Right atrium auricular region (tissue), 2 donors: ENCODE results near the gene GLS. TPM values are rescaled to one million over a fixed set of nuclear protein-coding genes. Genes with fewer than 3 reads are reported as not detected.
"Not testable (repeated sequence)": the region's sequence is repeated elsewhere in the genome, so short reads cannot be mapped to it uniquely, and the experiment has no call there.

Experiments
- DNase-seq: peaks from one replicate; pipeline ENCODE4 v3.0.0-alpha.2; 2019; ENCODE audit warnings: low spot score
- H3K27ac ChIP-seq, 2 donors: fragments of 200-600 bp; sonication (generic); 1 replicate in 1 of 2; 2 replicates in 1 of 2; pipeline ENCODE4 v1.5.1; 2016 to 2019
- H3K27me3 ChIP-seq, 2 donors: fragments of 200-600 bp; sonication (generic); one replicate each; pipeline versions ENCODE4 v1.5.1 to v1.6.0; 2017 to 2019
- H3K36me3 ChIP-seq: fragments of 200-600 bp; sonication (generic); one replicate; pipeline ENCODE4 v1.5.1; 2016
- H3K4me1 ChIP-seq, 2 donors: fragments of 200-600 bp; sonication (generic); one replicate each; pipeline versions ENCODE4 v1.5.1 to v1.6.0; 2017 to 2019
- H3K4me3 ChIP-seq, 2 donors: fragments of 200-600 bp; sonication (generic); 1 replicate in 1 of 2; 2 replicates in 1 of 2; pipeline ENCODE4 v1.5.1; 2017 to 2019; ENCODE audit warnings: mild to moderate bottlenecking in 1 of 2, moderate library complexity in 1 of 2
- H3K9me3 ChIP-seq, 2 donors: fragments of 200-600 bp; sonication (generic); one replicate each; pipeline ENCODE4 v1.5.1; 2019
- total RNA-seq, 2 donors: library from RNA; depleted of rRNA; stranded (reverse); fragments of >200 nt; gene quantifications; one replicate each; pipeline ENCODE4 v1.1.0, GENCODE V29; 2016
- TF ChIP-seq, protein P1 (sequence below), 2 donors: fragments of 200-600 bp; sonication (generic); IDR thresholded peaks; one replicate each; pipeline ENCODE4 v1.5.1; 2019; ENCODE audit warnings: antibody characterized with exemption in 2 of 2

The GLS gene
- total RNA-seq, 2 donors from 2014 or later = 53.7 to 77.2 TPM

GRCh38 chr2:190849774-190850173, 30.8 kb upstream of the GLS start:
- H3K36me3 ChIP-seq = no peaks in the 10 kb centered on the region
- no peaks in the 10 kb centered on the region for H3K27me3 ChIP-seq
- H3K4me3 ChIP-seq = no peak overlapping the region
- TF ChIP-seq, protein P1, sequence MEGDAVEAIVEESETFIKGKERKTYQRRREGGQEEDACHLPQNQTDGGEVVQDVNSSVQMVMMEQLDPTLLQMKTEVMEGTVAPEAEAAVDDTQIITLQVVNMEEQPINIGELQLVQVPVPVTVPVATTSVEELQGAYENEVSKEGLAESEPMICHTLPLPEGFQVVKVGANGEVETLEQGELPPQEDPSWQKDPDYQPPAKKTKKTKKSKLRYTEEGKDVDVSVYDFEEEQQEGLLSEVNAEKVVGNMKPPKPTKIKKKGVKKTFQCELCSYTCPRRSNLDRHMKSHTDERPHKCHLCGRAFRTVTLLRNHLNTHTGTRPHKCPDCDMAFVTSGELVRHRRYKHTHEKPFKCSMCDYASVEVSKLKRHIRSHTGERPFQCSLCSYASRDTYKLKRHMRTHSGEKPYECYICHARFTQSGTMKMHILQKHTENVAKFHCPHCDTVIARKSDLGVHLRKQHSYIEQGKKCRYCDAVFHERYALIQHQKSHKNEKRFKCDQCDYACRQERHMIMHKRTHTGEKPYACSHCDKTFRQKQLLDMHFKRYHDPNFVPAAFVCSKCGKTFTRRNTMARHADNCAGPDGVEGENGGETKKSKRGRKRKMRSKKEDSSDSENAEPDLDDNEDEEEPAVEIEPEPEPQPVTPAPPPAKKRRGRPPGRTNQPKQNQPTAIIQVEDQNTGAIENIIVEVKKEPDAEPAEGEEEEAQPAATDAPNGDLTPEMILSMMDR (IDR thresholded peaks at IDR 0.05) = no peak
- no peak for DNase-seq
- H3K27ac ChIP-seq = no peak overlapping the region
- H3K4me1 ChIP-seq = peaks cover 0 to 11% of the 10 kb centered on the region in 2 donors
- H3K9me3 ChIP-seq = no peaks in the 10 kb centered on the region

GRCh38 chr2:190853022-190853421, 27.6 kb upstream of the GLS start:
- H3K4me3 ChIP-seq, DNase-seq, H3K27me3 ChIP-seq, H3K27ac ChIP-seq, H3K36me3 ChIP-seq, H3K9me3 ChIP-seq: not testable (repeated sequence)
- peaks cover 0 to 11% of the 10 kb centered on the region in 2 donors for H3K4me1 ChIP-seq

- H3K4me3 ChIP-seq = no peak overlapping the region
- H3K4me1 ChIP-seq = peaks cover 0 to 11% of the 10 kb centered on the region in 2 donors
- no peaks in the 10 kb centered on the region for H3K36me3 ChIP-seq
- DNase-seq = no peak
- TF ChIP-seq, protein P1 (IDR thresholded peaks at IDR 0.05) = no peak
- no peak overlapping the region for H3K27ac ChIP-seq
- no peaks in the 10 kb centered on the region for H3K27me3 ChIP-seq
- H3K9me3 ChIP-seq = no peaks in the 10 kb centered on the region
These were observed 26.9 kb upstream of the GLS start for GRCh38 chr2:190853531-190854383.

DNA sequence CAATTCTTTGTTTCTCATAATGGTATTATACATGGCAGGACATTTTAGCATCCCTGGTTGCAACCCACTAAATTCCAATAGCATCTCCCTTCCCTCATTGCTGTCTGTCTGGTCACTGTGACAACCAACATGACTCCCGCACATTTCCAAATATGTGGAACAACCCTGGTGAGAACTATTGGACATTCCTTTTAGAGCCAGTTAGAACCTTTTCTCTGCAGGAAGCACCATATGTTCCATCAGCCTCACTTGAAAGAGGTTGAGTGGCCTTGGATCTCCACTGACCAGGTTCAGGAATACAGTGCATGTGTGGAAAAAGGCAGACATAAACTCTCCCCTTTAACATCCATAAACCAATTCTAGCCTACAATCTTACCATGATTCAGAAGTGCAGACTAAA, 25.9 kb upstream of the GLS start:
- H3K4me3 ChIP-seq = no peak overlapping the region

DNA sequence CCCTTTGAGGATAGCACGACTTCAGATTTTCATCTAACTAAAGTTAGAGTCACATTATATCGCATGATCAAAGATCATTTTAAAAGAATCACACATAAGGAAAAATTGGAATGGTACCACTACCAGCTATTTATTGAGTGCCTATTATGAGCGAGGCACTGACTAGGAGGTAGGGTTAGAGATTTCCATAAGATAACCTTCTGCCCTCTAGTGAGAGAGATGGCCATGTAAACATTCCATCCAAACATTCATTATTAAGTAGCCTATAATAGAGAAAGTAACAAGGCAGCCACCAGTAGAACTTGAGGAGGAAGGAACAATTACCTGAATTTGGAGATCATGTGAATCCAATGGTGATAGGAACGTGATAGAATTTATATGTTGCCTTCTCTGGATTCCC, 25.4 kb upstream of the GLS start:
- Histone ChIP-seq H3K4me3 (no peak overlapping the region), H3K36me3 (no peaks in the 10 kb centered on the region), H3K4me1 (peaks cover 0 to 24% of the 10 kb centered on the region in 2 donors), H3K9me3 (no peaks in the 10 kb centered on the region), H3K27me3 (no peaks in the 10 kb centered on the region), H3K27ac (no peak overlapping the region)
- no peak for DNase-seq
- TF ChIP-seq, protein P1 (IDR thresholded peaks at IDR 0.05) = no peak

More for the DNA sequence above, 25.9 kb upstream of the GLS start:
- Histone ChIP-seq H3K27me3 (no peaks in the 10 kb centered on the region), H3K9me3 (no peaks in the 10 kb centered on the region), H3K36me3 (no peaks in the 10 kb centered on the region), H3K4me1 (peaks cover 0 to 20% of the 10 kb centered on the region in 2 donors), H3K27ac (no peak overlapping the region)
- DNase-seq = no peak
- TF ChIP-seq, protein P1 (IDR thresholded peaks at IDR 0.05) = no peak

GRCh38 chr2:190856985-190857384, 23.6 kb upstream of the GLS start:
- DNase-seq = no peak
- no peak overlapping the region for H3K27ac ChIP-seq
- TF ChIP-seq, protein P1 (IDR thresholded peaks at IDR 0.05) = no peak

More at GRCh38 chr2:190856985-190857384, 23.6 kb upstream of the GLS start:
- Histone ChIP-seq H3K4me3 (no peak overlapping the region), H3K9me3 (no peaks in the 10 kb centered on the region), H3K36me3 (no peaks in the 10 kb centered on the region), H3K27me3 (no peaks in the 10 kb centered on the region), H3K4me1 (peaks cover 0 to 24% of the 10 kb centered on the region in 2 donors)
